Lower leg skin (tissue), 4 donors: ENCODE measurements around the gene CDC42SE2. TPM values are rescaled to one million over a fixed set of nuclear protein-coding genes. Genes with fewer than 3 reads are reported as not detected.
"Not testable (repeated sequence)": the region's sequence is repeated elsewhere in the genome, so short reads cannot be mapped to it uniquely, and the experiment has no call there.

Experiments
- DNase-seq, 2 donors: peaks; one replicate each; pipeline ENCODE4 v3.0.0-alpha.2; 2019; ENCODE audit warnings: low spot score in 2 of 2
- H3K4me3 ChIP-seq: fragments of 200-600 bp; sonication (generic); 2 replicates; pipeline ENCODE4 v1.5.1; 2017; ENCODE audit warnings: mild to moderate bottlenecking, low read depth; ENCODE audit not compliant: poor library complexity, severe bottlenecking
- CTCF ChIP-seq, 3 donors: fragments of 450-650 bp; IDR thresholded peaks; one replicate each; pipeline ENCODE4 v1.5.1; 2016; ENCODE audit warnings: antibody characterized with exemption in 3 of 3, mild to moderate bottlenecking in 3 of 3, moderate library complexity in 2 of 3
- POLR2A ChIP-seq, 2 donors: fragments of 450-650 bp; IDR thresholded peaks; one replicate each; pipeline ENCODE4 v1.6.1; 2016 to 2017; ENCODE audit warnings: antibody characterized with exemption in 2 of 2, mild to moderate bottlenecking in 1 of 2, moderate library complexity in 1 of 2
- WGBS, 2 donors: methylation state at CpG; one replicate each; pipeline ENCODE4 v1.1.5; 2018; 5-methylcytosine and 5-hydroxymethylcytosine counted together
- intact Hi-C: fragments of 100-400 bp; cut with DNase I; formaldehyde crosslinking; loops from one replicate; pipeline ENCODE4 v1.15.0; 2023; ENCODE audit warnings: low total_unique reads
- total RNA-seq, 4 donors: library from RNA; depleted of rRNA; stranded (reverse); fragments of >200 nt; gene quantifications; one replicate each; pipeline ENCODE4 v1.1.0, GENCODE V29; 2016

Gene CDC42SE2
- total RNA-seq, 4 donors from 2014 or later: 28.3 to 41.9 (median 34.2) TPM

- H3K4me3 ChIP-seq: no peak overlapping the region
- TF ChIP-seq CTCF (IDR thresholded peaks at IDR 0.05): no peak
- TF ChIP-seq POLR2A (IDR thresholded peaks at IDR 0.05): no peak
- 93 to 99% methylated on average over 3 of the region's 3 CpGs for WGBS, 2 donors
- no peak for DNase-seq
- intact Hi-C loops: no loop called here
Observed at GRCh38 chr5:131299465-131299864, 35.6 kb downstream of the CDC42SE2 start.

GRCh38 chr5:131302506-131302905, 38.7 kb downstream of the CDC42SE2 start:
- no peak for DNase-seq
- H3K4me3 ChIP-seq: no peak overlapping the region
- WGBS, 2 donors: 67% methylated on average over 6 of the region's 6 CpGs
- intact Hi-C loops: no loop called here
- TF ChIP-seq POLR2A (IDR thresholded peaks at IDR 0.05): no peak
- no peak for TF ChIP-seq CTCF (IDR thresholded peaks at IDR 0.05)

GRCh38 chr5:131303537-131303936, 39.7 kb downstream of the CDC42SE2 start:
- 70 to 75% methylated on average over 1 of the region's 1 CpG for WGBS, 2 donors
- TF ChIP-seq CTCF (IDR thresholded peaks at IDR 0.05) (no peak), POLR2A (IDR thresholded peaks at IDR 0.05) (no peak)
- no peak overlapping the region for H3K4me3 ChIP-seq
- no peak for DNase-seq
- intact Hi-C loops: no loop called here

- DNase-seq: no peak
- WGBS, 2 donors: 61 to 65% methylated on average over 2 of the region's 2 CpGs
- no peak overlapping the region for H3K4me3 ChIP-seq
- intact Hi-C loops: no loop called here
- no peak for TF ChIP-seq CTCF (IDR thresholded peaks at IDR 0.05)
Observed at GRCh38 chr5:131304414-131304813, 40.6 kb downstream of the CDC42SE2 start.

GRCh38 chr5:131305138-131305689, 41.4 kb downstream of the CDC42SE2 start:
- no peak for DNase-seq
- intact Hi-C loops: no loop called here
- no peak overlapping the region for H3K4me3 ChIP-seq
- TF ChIP-seq POLR2A (IDR thresholded peaks at IDR 0.05) (no peak), CTCF (IDR thresholded peaks at IDR 0.05) (no peak)
- 86 to 93% methylated on average over 2 of the region's 2 CpGs for WGBS, 2 donors

GRCh38 chr5:131305906-131306305, 42.1 kb downstream of the CDC42SE2 start:
- intact Hi-C loops: no loop called here
- no peak overlapping the region for H3K4me3 ChIP-seq
- TF ChIP-seq CTCF (IDR thresholded peaks at IDR 0.05) (no peak), POLR2A (IDR thresholded peaks at IDR 0.05) (no peak)
- no peak for DNase-seq
- WGBS, 2 donors: 75 to 76% methylated on average over 2 of the region's 2 CpGs

- intact Hi-C loops, H3K4me3 ChIP-seq, DNase-seq: not testable (repeated sequence)
- 79 to 91% methylated on average over 16 of the region's 16 CpGs for WGBS, 2 donors
Observed at GRCh38 chr5:131312235-131312772, 48.5 kb downstream of the CDC42SE2 start.
